HFF-Myc (cell line): ENCODE results near the gene LOXL1.

Experiments used
- DNase-seq: peaks from one replicate; pipeline ENCODE4 v3.0.0-alpha.2; 2011; ENCODE audit warnings: low read depth; ENCODE audit errors: extremely low read depth
- H3K4me3 ChIP-seq: replicated peaks from 2 replicates; pipeline ENCODE4 v1.5.1; 2011; ENCODE audit warnings: low read depth, mild to moderate bottlenecking, control low read depth, low read length
- CTCF ChIP-seq: IDR thresholded peaks from 2 replicates; pipeline ENCODE4 v1.5.1; 2012; ENCODE audit warnings: mild to moderate bottlenecking, low read depth, low read length, control low read depth; ENCODE audit errors: missing control alignments

The LOXL1 gene

GRCh38 chr15:73948396-73948795, 22.1 kb downstream of the LOXL1 start:
- H3K4me3 ChIP-seq: no peak overlapping the region
- DNase-seq: no peak
- no peak for TF ChIP-seq CTCF

GRCh38 chr15:73948982-73949381, 22.7 kb downstream of the LOXL1 start:
- no peak for TF ChIP-seq CTCF
- DNase-seq: no peak
- no peak overlapping the region for H3K4me3 ChIP-seq

- no peak for DNase-seq
- H3K4me3 ChIP-seq: no peak overlapping the region
- no peak for TF ChIP-seq CTCF
These were observed 23.2 kb downstream of the LOXL1 start for GRCh38 chr15:73949496-73949895.

GRCh38 chr15:73950479-73950830, 24.2 kb downstream of the LOXL1 start:
- no peak overlapping the region for H3K4me3 ChIP-seq
- DNase-seq: no peak
- no peak for TF ChIP-seq CTCF

- no peak overlapping the region for H3K4me3 ChIP-seq
- TF ChIP-seq CTCF: peak; percentile 95
- DNase-seq: peak; percentile 90
These were observed 24.7 kb downstream of the LOXL1 start for GRCh38 chr15:73950831-73951561.

- no peak for TF ChIP-seq CTCF
- H3K4me3 ChIP-seq: no peak overlapping the region
- no peak for DNase-seq
These were observed 25.3 kb downstream of the LOXL1 start for GRCh38 chr15:73951601-73952000.
